T-helper 1 cell treated with Interleukin-12 subunit alpha and Interleukin-12 subunit beta and Interleukin-4 antibody, amounts not matched to agents 30 ng/mL and 1 ng/mL, for 36 hours (primary cell): ENCODE results near the gene POGLUT2. TPM values are rescaled to one million over a fixed set of nuclear protein-coding genes. Genes with fewer than 3 reads are reported as not detected.

Experiments used
- intact Hi-C: fragments of 100-400 bp; cut with micrococcal nuclease; formaldehyde crosslinking; loops from one replicate; pipeline ENCODE4 v1.15.1; 2024
- total RNA-seq: library from RNA; stranded (reverse); gene quantifications from 2 replicates; pipeline ENCODE4 v1.2.3, GENCODE V29; 2022

POGLUT2 gene
- total RNA-seq, 1 donor from 2014 or later = 14.4 TPM

DNA sequence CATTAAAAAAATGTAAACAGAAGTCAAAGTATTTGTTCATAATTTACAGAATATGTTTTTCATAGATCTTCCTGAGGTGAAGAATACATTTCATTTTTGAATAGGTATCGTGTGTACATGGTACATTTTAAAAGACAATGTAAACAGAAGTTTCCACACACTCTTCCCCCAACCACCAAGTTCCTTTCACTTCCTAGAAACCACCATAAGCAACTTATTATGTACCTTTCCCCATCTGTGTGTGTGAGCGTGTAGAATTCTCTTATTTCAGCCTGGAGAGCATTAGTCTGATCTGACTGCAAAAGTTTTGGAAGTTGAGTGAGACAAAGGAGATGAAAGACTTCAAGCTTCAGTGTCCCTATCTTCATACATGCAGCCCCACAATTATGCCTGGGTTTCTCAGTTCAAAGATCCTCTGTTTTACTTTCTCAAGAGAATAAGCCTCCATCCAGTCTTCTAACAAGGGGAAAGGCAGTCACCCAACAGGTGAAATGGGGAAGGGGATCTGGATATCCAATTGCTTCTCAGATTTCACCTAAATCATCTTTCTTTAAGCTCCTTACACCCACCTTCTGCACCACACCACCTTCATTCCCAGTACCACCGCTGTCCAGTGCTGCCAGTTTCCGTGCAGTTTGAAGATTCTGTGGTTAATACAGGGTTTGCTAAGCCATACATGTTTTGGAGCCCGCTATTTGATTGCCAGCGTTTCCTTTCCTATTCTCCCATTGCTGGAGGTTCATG is 27.3 kb downstream of the POGLUT2 start:
- intact Hi-C loops = loop anchor here (1.0 to 10.0 kb wide), 5 partner anchors 8 to 1147 kb away; no protein-coding TSS in a partner anchor

DNA sequence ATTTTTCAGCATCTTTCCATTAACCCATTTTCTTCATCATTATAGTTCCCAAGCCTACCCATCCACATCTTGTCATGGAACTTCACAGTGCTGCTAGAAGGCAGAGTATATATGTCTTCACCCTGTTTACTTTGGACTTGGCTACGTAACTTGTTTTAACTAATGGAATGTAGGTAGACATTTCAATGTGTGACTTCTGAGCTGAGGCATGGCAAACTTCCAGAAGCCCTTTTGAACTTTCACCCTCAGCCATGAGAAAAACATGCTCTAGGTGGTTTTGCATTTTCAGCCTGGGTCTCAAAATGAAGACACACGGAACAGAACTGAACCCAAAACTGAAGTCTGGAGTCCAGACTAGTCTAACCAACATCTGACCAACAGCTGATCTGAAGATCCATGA is 28.3 kb downstream of the POGLUT2 start:
- intact Hi-C loops = loop anchor here (5.0 to 10.0 kb wide), 2 partner anchors 42 to 1146 kb away; no protein-coding TSS in a partner anchor

DNA sequence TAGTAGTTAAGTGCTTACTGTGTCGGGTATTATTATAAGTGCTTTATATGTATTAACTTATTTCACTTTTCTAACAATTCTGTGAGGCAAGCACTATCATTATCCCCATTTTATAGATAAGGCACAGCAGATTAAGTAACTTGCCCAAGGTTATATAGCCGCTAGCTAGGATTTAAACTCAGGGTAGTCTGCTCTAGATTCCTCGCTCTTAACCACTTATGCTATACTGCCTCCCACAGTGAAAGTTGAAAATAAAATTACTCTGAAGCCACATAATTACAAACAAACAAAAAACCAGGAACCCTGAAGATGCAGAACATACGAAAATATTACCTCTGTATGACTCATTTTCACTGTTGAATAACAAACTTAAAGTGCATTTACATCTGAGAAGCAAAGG is 29.1 kb downstream of the POGLUT2 start:
- intact Hi-C loops = loop anchor here (5.0 to 10.0 kb wide), 2 partner anchors 43 to 1145 kb away; no protein-coding TSS in a partner anchor

DNA sequence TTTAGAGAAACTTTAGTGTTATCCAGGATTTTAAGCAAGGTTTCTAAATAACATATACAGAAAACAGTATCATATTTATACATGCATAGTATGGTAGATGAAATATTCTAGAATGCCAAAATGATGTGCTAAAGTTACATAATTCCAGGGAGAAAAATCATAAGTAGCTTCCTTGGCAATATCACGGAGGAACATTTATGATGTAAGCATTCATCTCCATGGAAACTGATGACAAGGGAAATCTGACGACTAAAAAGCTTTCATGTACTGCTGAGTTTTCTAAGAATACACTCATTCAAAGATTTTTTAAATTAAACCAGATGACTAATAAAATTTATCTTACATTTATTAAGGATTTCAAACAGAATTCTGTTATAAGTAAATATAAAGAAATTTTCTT is 29.9 kb downstream of the POGLUT2 start:
- intact Hi-C loops = no loop called here

DNA sequence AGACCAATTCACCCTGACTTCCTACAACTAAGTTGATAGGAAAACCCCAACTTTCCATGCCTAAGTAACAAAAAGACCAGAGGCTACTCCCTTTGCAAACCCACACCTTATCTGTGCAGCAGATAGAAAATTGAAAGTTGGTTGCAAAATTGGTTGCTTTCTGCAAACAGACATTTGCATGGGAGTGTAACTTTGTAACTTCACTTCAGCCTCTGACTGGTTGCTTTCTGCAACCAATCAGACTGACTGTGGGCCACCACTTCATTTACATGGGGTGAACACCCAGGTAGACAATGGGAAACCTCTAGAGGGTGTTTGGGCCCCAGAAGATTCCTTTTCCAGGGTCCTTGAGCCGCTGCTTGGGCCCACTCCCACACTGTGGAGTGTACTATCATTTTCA is 35.0 kb downstream of the POGLUT2 start:
- intact Hi-C loops = no loop called here

DNA sequence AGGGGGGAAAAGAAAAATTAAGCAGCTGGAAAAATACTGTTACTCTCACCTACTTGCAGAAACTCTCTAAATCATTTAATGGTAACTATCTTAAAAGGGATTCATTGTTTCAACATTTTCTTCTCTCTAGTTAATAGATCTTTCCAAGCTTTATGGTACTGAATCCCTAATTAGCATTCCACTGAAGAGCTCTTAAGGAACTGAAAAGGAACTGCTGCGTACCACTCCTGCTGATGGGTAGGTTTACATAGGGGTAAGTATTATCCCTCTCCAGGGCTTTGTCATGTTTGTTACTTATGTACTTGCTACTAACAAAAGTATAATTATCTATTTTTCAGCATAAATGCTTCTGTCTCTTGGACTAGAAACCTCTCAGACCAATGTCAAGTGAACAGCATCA is 37.7 kb downstream of the POGLUT2 start:
- intact Hi-C loops = no loop called here

DNA sequence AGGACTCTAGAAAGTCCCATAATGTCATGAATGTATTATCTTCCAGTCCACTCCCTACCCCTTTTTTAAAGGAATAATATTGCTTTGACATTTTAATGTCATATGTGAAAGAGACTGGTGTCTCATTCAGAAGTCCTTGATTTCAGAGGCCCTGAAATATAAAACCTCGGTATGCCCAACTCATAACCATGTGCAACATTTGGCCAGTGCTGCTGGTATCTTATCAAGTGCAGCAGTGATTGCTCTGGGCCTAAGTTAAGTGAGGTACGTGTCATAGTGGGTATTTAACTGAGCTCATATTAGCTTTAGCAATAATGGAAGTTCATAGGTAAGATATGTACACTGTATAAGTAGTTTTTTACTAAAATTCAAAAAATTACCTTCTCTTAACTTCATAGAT is 39.9 kb downstream of the POGLUT2 start:
- intact Hi-C loops = no loop called here

DNA sequence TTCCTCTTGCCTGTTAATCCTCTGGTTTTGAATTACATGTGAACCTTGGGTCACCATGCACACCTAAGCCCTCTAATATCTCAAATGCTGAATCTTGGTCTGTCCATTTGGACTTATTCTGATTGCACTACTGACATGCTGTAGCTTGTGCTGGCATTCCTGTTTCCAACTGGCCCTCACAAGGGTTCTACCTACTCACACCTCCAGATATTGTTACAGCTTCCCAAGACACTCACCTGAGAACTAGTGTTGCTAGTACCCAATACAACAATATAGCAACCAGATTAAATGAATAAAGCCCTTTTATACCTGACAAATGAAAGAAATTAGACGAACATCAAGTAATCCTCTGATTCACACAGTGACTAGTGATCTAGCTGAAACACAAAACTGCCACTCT is 41.8 kb downstream of the POGLUT2 start:
- intact Hi-C loops = no loop called here

DNA sequence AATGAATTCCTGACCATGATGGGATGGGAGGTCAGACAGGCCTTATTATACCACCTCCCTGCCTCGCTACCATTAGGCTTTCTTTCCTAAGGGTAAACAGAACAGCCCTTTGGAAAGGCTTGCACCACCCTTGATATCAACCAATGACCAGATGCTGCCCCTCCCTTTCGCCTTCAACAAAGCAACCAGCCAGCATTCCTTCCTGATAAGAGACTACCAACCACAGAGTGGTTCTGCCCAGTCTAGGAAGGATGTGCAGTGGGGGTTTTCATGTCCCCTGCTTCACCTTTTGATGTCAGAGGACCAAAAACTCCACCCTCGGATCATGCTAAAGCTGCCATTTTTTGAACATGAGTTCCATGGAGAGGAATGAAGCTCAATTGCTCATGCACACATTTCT is 46.9 kb downstream of the POGLUT2 start:
- intact Hi-C loops = no loop called here

DNA sequence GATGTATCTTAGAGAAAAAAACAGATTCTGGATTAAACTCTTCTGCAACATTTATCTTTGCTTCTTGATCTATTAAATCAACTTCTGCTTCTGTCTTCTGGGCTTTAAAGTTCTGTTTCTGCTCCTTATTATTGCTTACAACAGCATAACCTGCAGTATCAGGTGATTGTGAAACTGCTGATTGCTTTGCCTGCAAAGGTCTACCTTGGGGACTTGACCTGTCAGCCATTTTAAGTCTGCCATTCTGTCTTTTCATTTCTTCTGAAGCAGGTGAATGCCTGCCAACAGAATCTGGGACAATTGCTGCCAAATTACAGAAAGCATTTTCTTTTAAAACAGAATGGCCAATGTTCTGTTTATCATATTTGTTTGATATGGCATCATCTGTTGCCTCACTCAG is 56.3 kb downstream of the POGLUT2 start:
- intact Hi-C loops = no loop called here

DNA sequence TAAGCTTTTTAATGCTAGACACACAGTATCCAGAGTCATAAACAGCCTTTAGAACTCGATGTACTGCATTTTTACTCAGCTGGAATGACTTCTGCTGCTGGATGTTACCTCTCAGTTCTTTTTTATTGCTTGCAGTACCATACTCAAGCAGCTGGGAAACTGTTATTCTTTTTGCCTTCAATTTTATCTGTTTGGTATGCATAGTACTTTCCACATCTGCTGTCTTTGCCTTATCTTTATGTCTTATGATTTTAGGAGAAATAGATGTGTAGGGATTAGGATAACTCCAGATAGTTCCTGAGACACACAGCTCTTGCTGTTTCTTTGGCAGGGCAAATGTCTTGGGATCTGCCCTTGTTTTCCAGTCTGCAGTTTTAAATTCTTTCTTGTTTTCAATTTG is 56.7 kb downstream of the POGLUT2 start:
- intact Hi-C loops = no loop called here

Other genes with a start within 250 kb of the POGLUT2 start
- gene TPP2, start 202.0 kb downstream of the POGLUT2 start, total RNA-seq = 83.2 and 85.8 TPM in 2 replicates
- gene METTL21C, start 103.9 kb downstream of the POGLUT2 start, total RNA-seq = not detected in 2 replicates
- gene TEX30, start 25.2 kb downstream of the POGLUT2 start, total RNA-seq = 36.4 and 39.5 TPM in 2 replicates
- gene BIVM, start 143 bp upstream of the POGLUT2 start, total RNA-seq = 36.2 and 38.7 TPM in 2 replicates
- gene ERCC5, start 47.1 kb upstream of the POGLUT2 start, total RNA-seq = 60.7 and 60.9 TPM in 2 replicates